ENCODE data around the gene PPP1R14B.

DNA sequence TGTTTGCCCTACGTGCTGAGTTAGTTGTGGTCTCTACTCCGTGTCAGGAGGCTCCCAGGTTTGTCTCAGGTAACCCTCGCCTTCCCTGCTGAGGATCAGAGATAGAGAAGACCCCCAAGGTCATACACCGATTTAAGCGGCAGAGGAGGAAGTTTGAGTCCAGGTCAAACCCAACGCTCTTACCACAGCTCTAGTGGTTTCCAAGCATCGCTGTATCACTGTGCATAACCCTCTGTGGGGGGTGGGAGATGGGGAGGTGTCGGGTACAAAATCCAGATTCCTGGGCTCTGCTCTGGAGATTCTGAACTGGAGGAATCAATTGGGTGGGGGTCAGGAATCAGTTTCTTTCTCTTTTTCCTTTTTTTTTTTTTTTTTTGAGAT, 15.8 kb downstream of the PPP1R14B start:
- TF ChIP-seq, protein P1, sequence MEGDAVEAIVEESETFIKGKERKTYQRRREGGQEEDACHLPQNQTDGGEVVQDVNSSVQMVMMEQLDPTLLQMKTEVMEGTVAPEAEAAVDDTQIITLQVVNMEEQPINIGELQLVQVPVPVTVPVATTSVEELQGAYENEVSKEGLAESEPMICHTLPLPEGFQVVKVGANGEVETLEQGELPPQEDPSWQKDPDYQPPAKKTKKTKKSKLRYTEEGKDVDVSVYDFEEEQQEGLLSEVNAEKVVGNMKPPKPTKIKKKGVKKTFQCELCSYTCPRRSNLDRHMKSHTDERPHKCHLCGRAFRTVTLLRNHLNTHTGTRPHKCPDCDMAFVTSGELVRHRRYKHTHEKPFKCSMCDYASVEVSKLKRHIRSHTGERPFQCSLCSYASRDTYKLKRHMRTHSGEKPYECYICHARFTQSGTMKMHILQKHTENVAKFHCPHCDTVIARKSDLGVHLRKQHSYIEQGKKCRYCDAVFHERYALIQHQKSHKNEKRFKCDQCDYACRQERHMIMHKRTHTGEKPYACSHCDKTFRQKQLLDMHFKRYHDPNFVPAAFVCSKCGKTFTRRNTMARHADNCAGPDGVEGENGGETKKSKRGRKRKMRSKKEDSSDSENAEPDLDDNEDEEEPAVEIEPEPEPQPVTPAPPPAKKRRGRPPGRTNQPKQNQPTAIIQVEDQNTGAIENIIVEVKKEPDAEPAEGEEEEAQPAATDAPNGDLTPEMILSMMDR (IDR thresholded peaks at IDR 0.05) = no peak
- no peak for TF ChIP-seq POLR2A (IDR thresholded peaks at IDR 0.05)

Data from uterus (tissue), 2 donors.